GM12872 (cell line): ENCODE results near the gene PRDM13.

ENCODE experiments used
- TF ChIP-seq, protein P1 (sequence below): IDR thresholded peaks from 3 replicates; pipeline ENCODE4 v1.5.1; 2011; ENCODE audit warnings: low read depth, mild to moderate bottlenecking, low read length, moderate library complexity; ENCODE audit not compliant: insufficient read depth

The PRDM13 gene

DNA sequence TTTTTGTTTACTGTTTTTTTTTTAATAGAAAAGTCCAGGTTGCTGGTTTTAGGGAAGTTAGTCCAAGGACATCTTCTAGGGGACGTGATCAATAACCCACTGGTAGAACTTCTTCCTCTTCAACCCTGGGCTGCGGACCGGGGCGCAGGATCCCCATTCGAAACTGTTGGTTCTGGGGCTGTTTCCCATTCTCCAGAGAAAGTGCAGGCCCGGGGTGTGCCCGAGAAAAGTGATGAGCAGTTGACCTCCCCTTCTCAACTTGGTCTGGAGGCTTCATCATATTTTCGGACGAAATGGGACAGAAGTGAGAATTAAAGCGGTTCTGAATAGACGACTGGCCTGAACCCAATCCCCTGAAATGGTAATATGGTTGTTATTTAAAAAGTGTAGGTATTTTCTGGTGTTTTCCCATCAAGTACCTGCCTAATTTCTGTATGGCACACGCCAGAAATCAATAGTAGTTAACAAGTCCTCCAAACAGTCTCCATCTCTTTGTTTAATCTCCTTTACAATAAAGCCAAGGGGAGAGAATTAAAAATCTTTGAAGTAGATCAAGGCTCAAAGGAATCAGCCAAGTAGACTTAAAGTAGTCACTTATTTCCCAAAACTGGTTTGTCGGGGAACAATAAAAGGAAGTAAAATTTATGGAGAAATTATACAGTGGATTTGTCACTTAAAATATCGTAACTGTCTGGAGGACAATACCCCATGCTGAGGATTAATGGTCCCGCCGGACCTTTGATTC lies 550 bp upstream of the PRDM13 start:
- TF ChIP-seq, protein P1, sequence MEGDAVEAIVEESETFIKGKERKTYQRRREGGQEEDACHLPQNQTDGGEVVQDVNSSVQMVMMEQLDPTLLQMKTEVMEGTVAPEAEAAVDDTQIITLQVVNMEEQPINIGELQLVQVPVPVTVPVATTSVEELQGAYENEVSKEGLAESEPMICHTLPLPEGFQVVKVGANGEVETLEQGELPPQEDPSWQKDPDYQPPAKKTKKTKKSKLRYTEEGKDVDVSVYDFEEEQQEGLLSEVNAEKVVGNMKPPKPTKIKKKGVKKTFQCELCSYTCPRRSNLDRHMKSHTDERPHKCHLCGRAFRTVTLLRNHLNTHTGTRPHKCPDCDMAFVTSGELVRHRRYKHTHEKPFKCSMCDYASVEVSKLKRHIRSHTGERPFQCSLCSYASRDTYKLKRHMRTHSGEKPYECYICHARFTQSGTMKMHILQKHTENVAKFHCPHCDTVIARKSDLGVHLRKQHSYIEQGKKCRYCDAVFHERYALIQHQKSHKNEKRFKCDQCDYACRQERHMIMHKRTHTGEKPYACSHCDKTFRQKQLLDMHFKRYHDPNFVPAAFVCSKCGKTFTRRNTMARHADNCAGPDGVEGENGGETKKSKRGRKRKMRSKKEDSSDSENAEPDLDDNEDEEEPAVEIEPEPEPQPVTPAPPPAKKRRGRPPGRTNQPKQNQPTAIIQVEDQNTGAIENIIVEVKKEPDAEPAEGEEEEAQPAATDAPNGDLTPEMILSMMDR: no peak

GRCh38 chr6:99607416-99608036 lies 893 bp downstream of the PRDM13 start:
- TF ChIP-seq, protein P1: no peak

GRCh38 chr6:99608059-99608885 lies 1.6 kb downstream of the PRDM13 start:
- TF ChIP-seq, protein P1: no peak

GRCh38 chr6:99608886-99609482 lies 2.4 kb downstream of the PRDM13 start:
- TF ChIP-seq, protein P1: no peak

GRCh38 chr6:99609905-99610489 lies 3.4 kb downstream of the PRDM13 start:
- TF ChIP-seq, protein P1: no peak

GRCh38 chr6:99611148-99611547 lies 4.5 kb downstream of the PRDM13 start:
- TF ChIP-seq, protein P1: no peak
